ENCODE measurements around the gene BIN1. TPM values are rescaled to one million over a fixed set of nuclear protein-coding genes. Genes with fewer than 3 reads are reported as not detected.

BIN1 gene
- total RNA-seq, 2 experiments from 2014 or later = 95.2 to 102 TPM

DNA sequence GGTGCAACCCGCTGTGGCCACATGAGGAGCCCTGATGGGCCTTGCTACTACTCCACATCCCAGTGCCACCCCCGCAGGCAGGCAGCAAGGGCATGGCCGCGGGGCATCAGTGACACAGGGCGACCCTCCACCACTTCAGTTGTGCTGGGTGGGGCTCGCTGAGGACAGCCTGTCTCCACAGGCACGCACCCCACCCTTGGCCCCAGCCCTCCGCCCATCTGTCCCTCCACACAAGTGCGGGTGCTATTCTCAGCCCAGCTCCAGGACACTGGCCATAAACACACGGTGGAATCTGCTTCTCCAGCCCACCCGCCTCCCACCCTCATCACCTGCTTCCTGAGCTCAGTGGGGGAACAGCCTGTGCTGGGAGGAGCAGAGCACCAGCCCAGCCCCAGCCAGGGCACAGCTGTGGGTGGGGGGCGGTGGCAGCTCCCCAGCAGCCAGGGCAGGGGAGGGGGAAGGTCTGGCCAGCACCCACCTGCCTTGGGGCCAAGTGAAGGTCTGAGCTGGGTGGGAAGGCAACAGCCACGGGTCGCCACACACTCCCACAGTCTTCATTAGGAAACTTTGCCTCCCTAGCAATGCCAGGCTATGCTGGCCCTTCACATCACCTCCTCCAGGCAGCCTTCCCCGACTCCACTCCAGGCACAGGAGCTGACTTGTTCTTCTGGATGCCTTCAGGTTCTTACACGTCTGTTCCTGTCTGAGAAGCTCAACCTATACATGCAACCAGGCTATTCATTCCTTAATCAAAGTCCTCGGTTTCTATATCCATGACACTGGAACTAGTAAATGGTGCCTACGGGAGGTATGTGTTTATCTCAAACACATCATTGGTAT, 16.5 kb downstream of the BIN1 start:
- Mint-ChIP-seq H3K27ac (no peak overlapping the region), H3K27me3 (no peaks in the 10 kb centered on the region), H3K4me1 (ENCODE audit: low read depth) (peaks cover 22% of the 10 kb centered on the region), H3K4me3 (no peak overlapping the region), H3K9me3 (no peaks in the 10 kb centered on the region), H3K36me3 (ENCODE audit: low read depth) (no peaks in the 10 kb centered on the region)
- no peak for ATAC-seq
- TF ChIP-seq, protein P1, sequence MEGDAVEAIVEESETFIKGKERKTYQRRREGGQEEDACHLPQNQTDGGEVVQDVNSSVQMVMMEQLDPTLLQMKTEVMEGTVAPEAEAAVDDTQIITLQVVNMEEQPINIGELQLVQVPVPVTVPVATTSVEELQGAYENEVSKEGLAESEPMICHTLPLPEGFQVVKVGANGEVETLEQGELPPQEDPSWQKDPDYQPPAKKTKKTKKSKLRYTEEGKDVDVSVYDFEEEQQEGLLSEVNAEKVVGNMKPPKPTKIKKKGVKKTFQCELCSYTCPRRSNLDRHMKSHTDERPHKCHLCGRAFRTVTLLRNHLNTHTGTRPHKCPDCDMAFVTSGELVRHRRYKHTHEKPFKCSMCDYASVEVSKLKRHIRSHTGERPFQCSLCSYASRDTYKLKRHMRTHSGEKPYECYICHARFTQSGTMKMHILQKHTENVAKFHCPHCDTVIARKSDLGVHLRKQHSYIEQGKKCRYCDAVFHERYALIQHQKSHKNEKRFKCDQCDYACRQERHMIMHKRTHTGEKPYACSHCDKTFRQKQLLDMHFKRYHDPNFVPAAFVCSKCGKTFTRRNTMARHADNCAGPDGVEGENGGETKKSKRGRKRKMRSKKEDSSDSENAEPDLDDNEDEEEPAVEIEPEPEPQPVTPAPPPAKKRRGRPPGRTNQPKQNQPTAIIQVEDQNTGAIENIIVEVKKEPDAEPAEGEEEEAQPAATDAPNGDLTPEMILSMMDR (IDR thresholded peaks at IDR 0.05) = no peak
- no peak for DNase-seq
- intact Hi-C loops (cut with micrococcal nuclease) = loop anchor here (2.0 kb wide), 1 partner anchor 20 kb away; no protein-coding TSS in a partner anchor
- ChIA-PET CTCF (interaction anchor here (1.3 kb wide), 1 partner anchor 23 kb away, joined by 6 read pairs; no protein-coding TSS in a partner anchor), POLR2A (interaction anchor here (0.9 to 1.1 kb wide), 2 partner anchors 10 kb away, joined by 3 to 4 read pairs; no protein-coding TSS in a partner anchor)

DNA sequence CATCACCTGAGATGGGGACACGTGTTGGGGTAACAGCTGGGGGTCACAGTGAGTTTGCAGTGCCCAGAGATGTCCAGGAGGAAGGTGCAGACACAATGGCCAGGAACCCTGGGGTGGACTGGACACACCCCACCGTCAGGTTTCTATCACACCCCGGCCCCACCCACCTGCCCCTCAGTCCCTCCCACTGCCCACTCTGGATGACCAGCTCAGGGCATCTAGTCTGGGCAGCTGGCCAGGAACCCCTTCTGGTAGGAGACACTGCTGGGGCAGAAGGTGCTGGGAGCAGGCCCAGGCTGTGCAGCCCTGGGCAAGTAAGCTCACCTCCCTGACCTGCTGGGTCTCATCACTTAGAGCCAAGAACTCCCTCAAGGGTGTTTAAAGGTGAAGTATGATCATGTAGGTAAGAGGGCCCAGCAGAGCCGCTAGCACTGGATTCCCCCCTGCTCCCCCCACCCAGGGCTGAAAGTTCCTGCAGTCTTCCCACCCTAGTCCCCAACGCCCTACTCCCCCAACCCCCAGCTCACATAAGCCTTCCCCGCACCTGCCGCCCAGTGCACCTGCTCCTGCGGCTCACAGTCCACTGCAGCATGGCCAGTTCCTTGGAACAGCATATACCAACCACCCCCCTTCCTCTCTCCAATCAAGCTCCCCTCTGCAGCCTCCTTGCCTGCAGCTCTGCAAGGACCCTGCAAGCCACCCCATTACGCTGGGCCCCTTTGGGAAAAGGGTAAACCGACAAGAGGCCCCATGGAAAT, 17.3 kb downstream of the BIN1 start:
- no peaks in the 10 kb centered on the region for H3K27me3 Mint-ChIP-seq
- no peak for DNase-seq
- POLR2A ChIA-PET = interaction anchor here (0.9 to 1.6 kb wide), 2 partner anchors 9 to 12 kb away, joined by 3 read pairs; no protein-coding TSS in a partner anchor
- H3K4me1 Mint-ChIP-seq (ENCODE audit: low read depth) = peaks cover 30% of the 10 kb centered on the region
- no peak for ATAC-seq
- no peaks in the 10 kb centered on the region for H3K36me3 Mint-ChIP-seq (ENCODE audit: low read depth)
- TF ChIP-seq, protein P1 (IDR thresholded peaks at IDR 0.05) = no peak
- H3K27ac Mint-ChIP-seq = no peak overlapping the region
- no peaks in the 10 kb centered on the region for H3K9me3 Mint-ChIP-seq
- no peak overlapping the region for H3K4me3 Mint-ChIP-seq
- intact Hi-C loops (cut with micrococcal nuclease) = loop anchor here (2.0 kb wide), 1 partner anchor 19 kb away; no protein-coding TSS in a partner anchor
- CTCF ChIA-PET = interaction anchor here (1.3 kb wide), 1 partner anchor 22 kb away, joined by 6 read pairs; no protein-coding TSS in a partner anchor

- ATAC-seq (no peak), DNase-seq (no peak)
- no peaks in the 10 kb centered on the region for H3K36me3 Mint-ChIP-seq (ENCODE audit: low read depth)
- H3K4me3 Mint-ChIP-seq = no peak overlapping the region
- H3K9me3 Mint-ChIP-seq = no peaks in the 10 kb centered on the region
- H3K27me3 Mint-ChIP-seq = no peaks in the 10 kb centered on the region
- TF ChIP-seq, protein P1 (IDR thresholded peaks at IDR 0.05) = no peak
- CTCF ChIA-PET = no interaction called here
- no peak overlapping the region for H3K27ac Mint-ChIP-seq
- POLR2A ChIA-PET = interaction anchor here (0.6 to 1.6 kb wide), 2 partner anchors 11 to 378 kb away, joined by 3 read pairs; no protein-coding TSS in a partner anchor
- H3K4me1 Mint-ChIP-seq (ENCODE audit: low read depth) = peaks cover 39% of the 10 kb centered on the region
- intact Hi-C loops (cut with micrococcal nuclease) = no loop called here
Measured at GRCh38 chr2:127088706-127089105, 18.2 kb downstream of the BIN1 start.

GRCh38 chr2:127087791-127088495, 19.0 kb downstream of the BIN1 start:
- Mint-ChIP-seq H3K36me3 (ENCODE audit: low read depth) (no peaks in the 10 kb centered on the region), H3K27ac (no peak overlapping the region), H3K9me3 (no peaks in the 10 kb centered on the region), H3K4me3 (no peak overlapping the region), H3K4me1 (ENCODE audit: low read depth) (peaks cover 39% of the 10 kb centered on the region), H3K27me3 (no peaks in the 10 kb centered on the region)
- CTCF ChIA-PET = interaction anchor here (1.0 kb wide), 1 partner anchor 20 kb away, joined by 3 read pairs; no protein-coding TSS in a partner anchor
- DNase-seq = no peak
- ATAC-seq = no peak
- TF ChIP-seq, protein P1 (IDR thresholded peaks at IDR 0.05) = no peak
- intact Hi-C loops (cut with micrococcal nuclease) = no loop called here
- POLR2A ChIA-PET = interaction anchor here (0.9 to 1.6 kb wide), 2 partner anchors 9 to 10 kb away, joined by 3 read pairs; no protein-coding TSS in a partner anchor
